ENCODE data around the gene CLCN4. TPM values are rescaled to one million over a fixed set of nuclear protein-coding genes. Genes with fewer than 3 reads are reported as not detected.

The CLCN4 gene
- total and polyA plus RNA-seq, 2 of the 8 experiments (the other 6 are each of a cell fraction or from before 2014, with no cell fraction given), result 3.3 to 11.2 TPM

DNA sequence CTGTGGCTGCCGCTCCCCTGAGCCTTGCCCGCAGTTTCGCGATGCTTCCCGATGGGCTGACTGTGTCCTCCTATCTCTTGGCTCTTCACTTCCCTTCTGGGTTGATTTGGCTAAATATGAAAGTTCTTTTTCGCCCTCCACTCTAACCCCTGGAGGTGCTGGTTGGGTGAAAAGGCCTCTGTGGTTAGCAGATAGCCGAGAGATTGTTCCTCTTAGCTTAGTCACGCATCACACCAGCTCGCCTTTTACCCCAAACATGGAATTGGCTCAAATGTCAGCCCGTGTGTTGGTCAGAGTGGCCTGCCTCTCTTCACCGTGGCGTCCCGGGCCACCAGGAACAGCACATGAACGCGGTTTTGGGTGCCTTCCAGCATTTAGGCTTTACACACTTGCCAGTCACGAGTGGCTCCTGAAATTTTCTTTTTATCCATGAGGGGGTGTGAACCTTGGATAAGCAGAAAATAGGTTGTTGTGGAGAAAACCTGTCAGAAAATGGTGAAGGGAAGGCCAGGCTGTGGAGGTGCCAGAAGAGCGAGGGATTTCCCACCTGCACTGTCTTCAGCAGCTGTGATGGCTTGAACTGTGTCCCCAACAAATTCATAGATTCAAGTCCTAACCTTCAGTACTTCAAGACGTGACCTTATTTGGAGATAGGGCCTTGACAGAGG, 8.9 kb downstream of the CLCN4 start:
- Histone ChIP-seq H4K5ac (ENCODE audit: insufficient read length, low read depth, low read length) (no peak overlapping the region), H3K56ac (replicated peaks; ENCODE audit: insufficient read length, low read depth, low read length) (no peak overlapping the region), H3K23ac (ENCODE audit: insufficient read length) (no peak overlapping the region), H3K18ac (ENCODE audit: extremely low read depth, low read length) (no peak overlapping the region), H4K8ac (ENCODE audit: extremely low read depth, insufficient read depth, low read length) (no peak overlapping the region), H3K79me1 (ENCODE audit: low read depth, low read length) (no peaks in the 10 kb centered on the region; the same call in 1 of the 2 replicates), H3K14ac (ENCODE audit: insufficient read length) (no peak overlapping the region), H2BK15ac (ENCODE audit: low read length) (no peak overlapping the region), H4K20me1 (replicated peaks in 1 of 2; ENCODE audit: control insufficient read depth in 1 of 2, insufficient read depth in 2 of 2, low read length in 2 of 2) (no peaks in the 10 kb centered on the region), H3K27ac (ENCODE audit: low read depth, low read length) (no peak overlapping the region), H3K9ac (replicated peaks in 1 of 4; ENCODE audit: extremely low read depth in 1 of 4, low read depth in 3 of 4, low read length in 3 of 4) (no peak overlapping the region), H3K9me3 (ENCODE audit: insufficient read depth in 2 of 2, low read depth in 1 of 2, low read length in 1 of 2) (no peaks in the 10 kb centered on the region), H2BK20ac (ENCODE audit: low read length) (no peak overlapping the region), H3K4me1 (replicated peaks in 1 of 4; ENCODE audit: control insufficient read depth in 3 of 4, insufficient read depth in 4 of 4, low read length in 3 of 4) (no peaks in the 10 kb centered on the region), H4K91ac (replicated peaks; ENCODE audit: insufficient read length, low read length) (no peak overlapping the region), H2BK5ac (ENCODE audit: low read depth, low read length) (no peak overlapping the region), H3K27me3 (replicated peaks in 1 of 4; ENCODE audit: control insufficient read depth in 3 of 4, extremely low read depth in 1 of 4, insufficient read depth in 3 of 4, low read length in 3 of 4) (no peaks in the 10 kb centered on the region), H3K4ac (replicated peaks; ENCODE audit: insufficient read length, low read depth, low read length) (no peak overlapping the region), H3K23me2 (ENCODE audit: low read depth, low read length) (no peaks in the 10 kb centered on the region), H3K4me3 (ENCODE audit: extremely low read depth in 1 of 4, insufficient read depth in 2 of 4, low read depth in 3 of 4, low read length in 4 of 4) (no peak overlapping the region), H2AK5ac (ENCODE audit: low read depth, low read length) (no peak overlapping the region), H2AFZ (ENCODE audit: low read length) (no peak overlapping the region), H2BK120ac (replicated peaks; ENCODE audit: low read depth, low read length) (no peak overlapping the region), H2BK12ac (ENCODE audit: low read depth, low read length) (no peak overlapping the region), H3K79me2 (ENCODE audit: control insufficient read depth in 1 of 2, insufficient read depth in 2 of 2, low read length in 2 of 2) (no peaks in the 10 kb centered on the region), H3K4me2 (ENCODE audit: insufficient read depth in 1 of 2, low read depth in 2 of 2, low read length in 2 of 2) (no peak overlapping the region), H3K36me3 (ENCODE audit: control insufficient read depth in 2 of 4, insufficient read depth in 4 of 4, low read length in 3 of 4) (no peaks in the 10 kb centered on the region)
- WGBS, 2 experiments (ENCODE audit: extremely low coverage in 1 of 2, insufficient coverage in 1 of 2, insufficient read length in 1 of 2, insufficient replicate concordance in 2 of 2, low coverage in 1 of 2, low lambda C conversion rate in 2 of 2, missing lambda C conversion rate in 1 of 2), result 91% methylated on average over 16 of the region's 18 CpGs; no CpG with 5 or more reads in 1 of the 2 experiments
- DNase-seq (ENCODE audit: low read depth in 1 of 2, low spot score in 2 of 2) (no peak), FAIRE-seq (no peak)
- ChIA-PET CTCF (ENCODE audit: partially characterized antibody) (interaction anchor here (1.6 kb wide), 1 partner anchor 46 kb away, joined by 4 read pairs; no protein-coding TSS in a partner anchor), POLR2A (ENCODE audit: partially characterized antibody) (no interaction called here)
- TF ChIP-seq KDM4A (IDR thresholded peaks at IDR 0.05; ENCODE audit: low read depth, low read length, severe bottlenecking), result no peak
- TF ChIP-seq, protein P1, sequence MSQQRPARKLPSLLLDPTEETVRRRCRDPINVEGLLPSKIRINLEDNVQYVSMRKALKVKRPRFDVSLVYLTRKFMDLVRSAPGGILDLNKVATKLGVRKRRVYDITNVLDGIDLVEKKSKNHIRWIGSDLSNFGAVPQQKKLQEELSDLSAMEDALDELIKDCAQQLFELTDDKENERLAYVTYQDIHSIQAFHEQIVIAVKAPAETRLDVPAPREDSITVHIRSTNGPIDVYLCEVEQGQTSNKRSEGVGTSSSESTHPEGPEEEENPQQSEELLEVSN (IDR thresholded peaks at IDR 0.05), result no peak
- no peak for TF ChIP-seq JUND (IDR thresholded peaks at IDR 0.05; ENCODE audit: low read length)
- TF ChIP-seq GTF2F1 (IDR thresholded peaks at IDR 0.05; ENCODE audit: borderline replicate concordance, low read depth, low read length), result no peak
- no peak for TF ChIP-seq TEAD4 (IDR thresholded peaks at IDR 0.05; ENCODE audit: low read depth, low read length)
- no peak for TF ChIP-seq RNF2 (IDR thresholded peaks at IDR 0.05; ENCODE audit: borderline replicate concordance, low read depth, low read length, missing control alignments, poor library complexity, severe bottlenecking)
- TF ChIP-seq, protein P2, sequence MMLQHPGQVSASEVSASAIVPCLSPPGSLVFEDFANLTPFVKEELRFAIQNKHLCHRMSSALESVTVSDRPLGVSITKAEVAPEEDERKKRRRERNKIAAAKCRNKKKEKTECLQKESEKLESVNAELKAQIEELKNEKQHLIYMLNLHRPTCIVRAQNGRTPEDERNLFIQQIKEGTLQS (IDR thresholded peaks at IDR 0.05; ENCODE audit: insufficient read depth, low read depth, low read length), result no peak
- no peak for TF ChIP-seq TAF7 (optimal IDR thresholded peaks at IDR 0.05; ENCODE audit: borderline replicate concordance, low read depth, low read length)
- no peak for TF ChIP-seq TBP (IDR thresholded peaks at IDR 0.05; ENCODE audit: low read depth, low read length)
- TF ChIP-seq POU5F1 (IDR thresholded peaks at IDR 0.05; ENCODE audit: low read depth, low read length), result no peak
- no peak for TF ChIP-seq FOSL1 (IDR thresholded peaks at IDR 0.05; ENCODE audit: insufficient read depth, low read depth, low read length)
- TF ChIP-seq CHD1 (IDR thresholded peaks at IDR 0.05; ENCODE audit: low read depth, low read length), result no peak
